HCT116 (cell line): ENCODE data around the gene WSCD1. TPM values are rescaled to one million over a fixed set of nuclear protein-coding genes. Genes with fewer than 3 reads are reported as not detected.

ENCODE experiments used
- ATAC-seq: fragments of 200-7000 bp; cut with Tn5 transposase; 2 replicates; pipeline ENCODE4 v1.9.1; 2020; ENCODE audit warnings: mild to moderate bottlenecking, moderate library complexity
- BruUV-seq: library from RNA; stranded (reverse); fragments of 400-500 nt; replicated peaks from 2 replicates; lab custom pipeline; 2021; lab: Mats Ljungman, UMichigan
- CTCF ChIA-PET: fragments of 300-600 bp; sonication (Branson Sonifier 250); formaldehyde crosslinking; loops from one replicate; lab custom pipeline; 2021; ENCODE audit warnings: antibody characterized with exemption; lab: Charles Lee
- POLR2A ChIA-PET: fragments of 300-600, 350-600 bp; sonication (Branson Sonifier 250); formaldehyde crosslinking; loops from one replicate; lab custom pipeline; 2021; ENCODE audit warnings: antibody characterized with exemption; lab: Charles Lee
- RAD21 ChIA-PET, 2 experiments: fragments of 300-600 bp; sonication (Branson Sonifier 250); formaldehyde crosslinking; loops; one replicate each; lab custom pipeline; 2023; ENCODE audit warnings: low total read pairs in 2 of 2; ENCODE audit not compliant: uncharacterized antibody in 2 of 2, unreplicated experiment in 2 of 2, low non-redundant PET in 1 of 2; lab: Charles Lee
- DNase-seq: peaks from one replicate; pipeline ENCODE4 v3.0.0-alpha.2; 2010; ENCODE audit warnings: low read depth, low spot score
- H2AFZ ChIP-seq: fragments of 200-600 bp; shearing (Covaris generic), sonication (generic); 2 replicates; pipeline ENCODE4 v1.6.1; 2017; ENCODE audit warnings: low read depth, mixed run types, mixed read lengths, antibody characterized with exemption, low read length; ENCODE audit not compliant: poor library complexity, severe bottlenecking
- H3K27ac ChIP-seq: 2 replicates; pipeline ENCODE4 v1.5.1; 2012; ENCODE audit warnings: low read depth, low read length
- H3K27me3 ChIP-seq: fragments of 200-600 bp; sonication (generic); 2 replicates; pipeline ENCODE4 v1.6.1; 2016; ENCODE audit warnings: mixed run types, low read length, mixed read lengths; ENCODE audit not compliant: insufficient read depth
- H3K36me3 ChIP-seq, 2 experiments: fragments of 200-500 bp in 1 of 2; fragments of 200-600 bp in 1 of 2; sonication (Bioruptor generic) in 1 of 2; sonication (generic) in 1 of 2; 2 replicates each; pipeline versions ENCODE4 v1.5.1 to v1.6.1; 2014 to 2016; ENCODE audit warnings: low read length in 2 of 2, inconsistent platforms in 1 of 2, mixed read lengths in 1 of 2, mixed run types in 1 of 2; ENCODE audit not compliant: insufficient read depth in 2 of 2, control insufficient read depth in 1 of 2
- H3K4me1 ChIP-seq, 2 experiments: fragments of 200-600 bp in 1 of 2; sonication (generic) in 1 of 2; 2 replicates each; pipeline versions ENCODE4 v1.5.1 to v1.6.1; 2012 to 2017; ENCODE audit warnings: low read length in 2 of 2, inconsistent platforms in 1 of 2, mild to moderate bottlenecking in 1 of 2, mixed read lengths in 1 of 2, mixed run types in 1 of 2, moderate library complexity in 1 of 2; ENCODE audit not compliant: insufficient read depth in 2 of 2, control insufficient read depth in 1 of 2
- H3K4me2 ChIP-seq: fragments of 200-600 bp; sonication (generic); 2 replicates; pipeline ENCODE4 v1.6.1; 2017; ENCODE audit warnings: mixed run types, low read length, mixed read lengths
- H3K4me3 ChIP-seq, 2 experiments: fragments of 200-600 bp in 1 of 2; sonication (generic) in 1 of 2; replicated peaks in 1 of 2; 2 replicates each; pipeline ENCODE4 v1.5.1; 2011 to 2016; ENCODE audit warnings: low read length in 2 of 2, control low read depth in 1 of 2, low read depth in 1 of 2, mild to moderate bottlenecking in 1 of 2, mixed read lengths in 1 of 2, mixed run types in 1 of 2
- H3K79me2 ChIP-seq: fragments of 200-600 bp; sonication (generic); 2 replicates; pipeline ENCODE4 v1.6.1; 2017; ENCODE audit warnings: mild to moderate bottlenecking, mixed run types, low read length, moderate library complexity, mixed read lengths; ENCODE audit not compliant: insufficient read depth
- H3K9ac ChIP-seq: fragments of 200-600 bp; sonication (generic); 2 replicates; pipeline ENCODE4 v1.6.1; 2016; ENCODE audit warnings: low read length, mixed read lengths
- H3K9me2 ChIP-seq: fragments of 200-600 bp; sonication (generic), shearing (Covaris generic); 2 replicates; pipeline ENCODE4 v1.6.1; 2017; ENCODE audit warnings: mixed run types, mild to moderate bottlenecking, moderate library complexity; ENCODE audit not compliant: insufficient read depth
- H3K9me3 ChIP-seq, 2 experiments: fragments of 200-500 bp in 1 of 2; fragments of 200-600 bp in 1 of 2; sonication (Bioruptor generic) in 1 of 2; sonication (generic) in 1 of 2; 2 replicates each; pipeline ENCODE4 v1.6.1; 2014 to 2017; ENCODE audit warnings: low read length in 2 of 2, mixed read lengths in 2 of 2, inconsistent platforms in 1 of 2, low read depth in 1 of 2, mild to moderate bottlenecking in 1 of 2, mixed run types in 1 of 2, moderate library complexity in 1 of 2; ENCODE audit not compliant: control insufficient read depth in 1 of 2, insufficient read depth in 1 of 2
- H4K20me1 ChIP-seq: fragments of 200-600 bp; sonication (generic), shearing (Covaris generic); 2 replicates; pipeline ENCODE4 v1.6.1; 2017; ENCODE audit warnings: mixed run types, mild to moderate bottlenecking, moderate library complexity; ENCODE audit not compliant: insufficient read depth
- CEBPB ChIP-seq: IDR thresholded peaks from 2 replicates; pipeline ENCODE4 v1.6.1; 2012; ENCODE audit warnings: low read depth
- EGR1 ChIP-seq: IDR thresholded peaks from 2 replicates; pipeline ENCODE4 v1.6.1; 2012; ENCODE audit warnings: low read depth
- RAD21 ChIP-seq: IDR thresholded peaks from 2 replicates; pipeline ENCODE4 v1.6.1; 2012; ENCODE audit warnings: low read depth, mild to moderate bottlenecking
- SIN3A ChIP-seq: IDR thresholded peaks from 2 replicates; pipeline ENCODE4 v1.6.1; 2012; ENCODE audit warnings: low read depth
- SRF ChIP-seq: IDR thresholded peaks from 2 replicates; pipeline ENCODE4 v1.6.1; 2012; ENCODE audit warnings: low read depth
- ZNF274 ChIP-seq: fragments of 200-500 bp; sonication (Bioruptor generic); IDR thresholded peaks from 2 replicates; pipeline ENCODE4 v1.6.1; 2014; ENCODE audit warnings: mild to moderate bottlenecking, low read depth, low read length, inconsistent platforms
- intact Hi-C: fragments of 100-400 bp; cut with micrococcal nuclease; formaldehyde crosslinking; loops from 2 replicates; pipeline ENCODE4 v1.10.0; 2022
- total RNA-seq: library from RNA; stranded (reverse); gene quantifications from one replicate; pipeline ENCODE4 v1.2.1, GENCODE V29; 2021; ENCODE audit not compliant: unreplicated experiment
- TF ChIP-seq, protein P1 (sequence below): IDR thresholded peaks from 2 replicates; pipeline ENCODE4 v1.6.1; 2012
- TF ChIP-seq, protein P2 (sequence below): IDR thresholded peaks from 2 replicates; pipeline ENCODE4 v1.6.1; 2011; ENCODE audit warnings: mild to moderate bottlenecking, low read length, moderate library complexity; ENCODE audit not compliant: insufficient replicate concordance; ENCODE audit errors: extremely low read depth

The WSCD1 gene
- total RNA-seq, 1 experiment from 2014 or later = 0.15 TPM

DNA sequence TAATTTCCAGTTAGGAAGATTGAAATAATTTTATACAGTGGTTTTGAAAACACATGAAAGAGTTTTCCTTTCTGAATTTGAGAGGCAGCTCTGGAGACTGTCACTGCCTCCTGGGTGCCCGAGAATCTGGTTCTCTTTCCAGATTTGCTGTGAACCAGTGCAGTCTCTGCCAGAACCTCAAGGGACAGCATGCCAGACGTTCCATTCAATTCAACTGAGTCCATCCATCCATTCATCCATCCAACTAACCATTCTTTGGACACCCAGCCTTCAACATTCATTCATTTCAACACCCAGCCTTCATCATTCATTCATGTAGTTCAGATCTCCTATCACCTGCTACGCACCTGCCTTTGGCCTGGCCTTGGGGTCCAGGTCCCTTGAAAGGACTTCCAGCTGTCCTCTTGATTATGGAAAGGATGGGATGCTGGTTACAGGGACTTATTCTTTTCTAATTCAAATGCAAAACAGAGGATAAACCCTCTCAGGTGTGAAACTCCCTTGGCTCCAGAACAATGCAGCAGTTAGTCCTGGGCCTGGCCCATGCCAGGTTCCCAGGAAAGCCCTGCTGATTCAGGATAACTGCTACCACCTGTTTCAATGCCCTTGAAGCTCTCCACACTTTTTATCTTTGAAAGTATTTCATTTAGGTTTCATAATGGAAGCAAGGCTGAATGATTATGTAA lies 68.7 kb downstream of the WSCD1 start (continued):
- TF ChIP-seq SIN3A = no peak
- TF ChIP-seq, protein P1, sequence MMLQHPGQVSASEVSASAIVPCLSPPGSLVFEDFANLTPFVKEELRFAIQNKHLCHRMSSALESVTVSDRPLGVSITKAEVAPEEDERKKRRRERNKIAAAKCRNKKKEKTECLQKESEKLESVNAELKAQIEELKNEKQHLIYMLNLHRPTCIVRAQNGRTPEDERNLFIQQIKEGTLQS = no peak
- no peak for TF ChIP-seq EGR1

DNA sequence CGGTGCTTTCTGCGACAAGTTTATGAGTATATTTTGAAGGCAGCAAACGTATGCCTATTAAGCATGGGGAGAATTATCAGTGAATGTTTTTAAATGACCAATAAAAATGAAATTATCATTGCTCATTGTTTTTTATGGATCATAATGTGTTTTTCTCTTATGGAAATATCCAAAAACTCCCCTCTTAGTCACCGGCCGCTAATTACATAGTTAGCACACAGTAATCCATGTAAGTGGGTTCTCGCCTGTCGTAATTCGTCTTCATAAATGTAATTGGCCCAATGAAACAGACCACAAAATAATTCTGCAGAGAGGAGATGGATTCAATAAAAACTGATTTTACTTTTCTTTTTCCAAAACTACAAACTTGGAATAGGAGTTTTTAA lies 69.3 kb downstream of the WSCD1 start:
- Histone ChIP-seq H3K36me3 (no peaks in the 10 kb centered on the region), H3K27me3 (peaks cover 39% of the 10 kb centered on the region; the same call in 1 of the 2 replicates), H2AFZ (no peak overlapping the region), H4K20me1 (no peaks in the 10 kb centered on the region), H3K4me3 (no peak overlapping the region), H3K9ac (no peak overlapping the region), H3K27ac (no peak overlapping the region), H3K4me2 (no peak overlapping the region), H3K9me2 (no peaks in the 10 kb centered on the region), H3K79me2 (no peaks in the 10 kb centered on the region), H3K9me3 (no peaks in the 10 kb centered on the region), H3K4me1 (no peaks in the 10 kb centered on the region)
- ChIA-PET RAD21 (no interaction called here), CTCF (no interaction called here), POLR2A (no interaction called here)
- intact Hi-C loops = no loop called here
- TF ChIP-seq SRF (no peak), SIN3A (no peak), ZNF274 (no peak), CEBPB (no peak), RAD21 (no peak)
- TF ChIP-seq, protein P2, sequence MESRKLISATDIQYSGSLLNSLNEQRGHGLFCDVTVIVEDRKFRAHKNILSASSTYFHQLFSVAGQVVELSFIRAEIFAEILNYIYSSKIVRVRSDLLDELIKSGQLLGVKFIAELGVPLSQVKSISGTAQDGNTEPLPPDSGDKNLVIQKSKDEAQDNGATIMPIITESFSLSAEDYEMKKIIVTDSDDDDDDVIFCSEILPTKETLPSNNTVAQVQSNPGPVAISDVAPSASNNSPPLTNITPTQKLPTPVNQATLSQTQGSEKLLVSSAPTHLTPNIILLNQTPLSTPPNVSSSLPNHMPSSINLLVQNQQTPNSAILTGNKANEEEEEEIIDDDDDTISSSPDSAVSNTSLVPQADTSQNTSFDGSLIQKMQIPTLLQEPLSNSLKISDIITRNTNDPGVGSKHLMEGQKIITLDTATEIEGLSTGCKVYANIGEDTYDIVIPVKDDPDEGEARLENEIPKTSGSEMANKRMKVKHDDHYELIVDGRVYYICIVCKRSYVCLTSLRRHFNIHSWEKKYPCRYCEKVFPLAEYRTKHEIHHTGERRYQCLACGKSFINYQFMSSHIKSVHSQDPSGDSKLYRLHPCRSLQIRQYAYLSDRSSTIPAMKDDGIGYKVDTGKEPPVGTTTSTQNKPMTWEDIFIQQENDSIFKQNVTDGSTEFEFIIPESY = no peak
- ATAC-seq (no peak), DNase-seq (no peak)
- no TSS peak for BruUV-seq
